MM.1S (cell line): ENCODE measurements around the gene M6PR.
"Not testable (repeated sequence)": the region's sequence is repeated elsewhere in the genome, so short reads cannot be mapped to it uniquely, and the experiment has no call there.

Experiments
- CTCF ChIP-seq: fragments of 300-600 bp; sonication (generic); IDR thresholded peaks from 2 replicates; pipeline ENCODE4 v1.5.1; 2016; ENCODE audit warnings: antibody characterized with exemption, low read length, mixed read lengths
- EZH2phosphoT487 ChIP-seq: fragments of 300-600 bp; sonication (generic); IDR thresholded peaks from 2 replicates; pipeline ENCODE4 v1.6.1; 2018; ENCODE audit warnings: antibody characterized with exemption, low read length

- TF ChIP-seq EZH2phosphoT487, CTCF: not testable (repeated sequence)
These were observed 18.7 kb downstream of the M6PR start for GRCh38 chr12:8930655-8931323.
